GM18951 (cell line): ENCODE measurements around the gene COA3.

Experiments used
- POLR2A ChIP-seq: IDR thresholded peaks from 4 replicates; pipeline ENCODE4 v1.6.1; 2011; ENCODE audit warnings: mild to moderate bottlenecking; ENCODE audit not compliant: insufficient read length, insufficient read depth; ENCODE audit errors: extremely low read depth
- in situ Hi-C: fragments of 300-500 bp; cut with MboI; formaldehyde crosslinking; loops from one replicate; pipeline ENCODE4 v1.12.0; 2022; ENCODE audit warnings: low sequenced_read_pairs, mixed read lengths, inconsistent platforms; ENCODE audit not compliant: unreplicated experiment

Gene COA3

GRCh38 chr17:42748202-42748907 is 50.1 kb downstream of the COA3 start:
- in situ Hi-C loops, result no loop called here

More at GRCh38 chr17:42748202-42748907, 50.1 kb downstream of the COA3 start:
- TF ChIP-seq POLR2A, result no peak
